ENCODE data around the gene MAML3.

- TF ChIP-seq CTCF (IDR thresholded peaks at IDR 0.05; ENCODE audit: insufficient read depth, low read length) (no peak), POLR2AphosphoS5 (IDR thresholded peaks at IDR 0.05; ENCODE audit: low read depth) (no peak)
Observed at GRCh38 chr4:139834226-139834662, 319.7 kb downstream of the MAML3 start.

All from HL-60 (cell line).